B cell (primary cell): ENCODE measurements around the gene H6PD.

Experiments
- EZH2 ChIP-seq: IDR thresholded peaks from 2 replicates; pipeline ENCODE4 v1.6.1; 2012; ENCODE audit warnings: borderline replicate concordance, low read depth, mild to moderate bottlenecking, moderate library complexity, low read length; ENCODE audit not compliant: insufficient read depth, poor library complexity, severe bottlenecking
- TF ChIP-seq, protein P1 (sequence below): fragments of 200-600 bp; IDR thresholded peaks from one replicate; pipeline ENCODE4 v1.8.0; 2022; ENCODE audit warnings: antibody characterized with exemption, mild to moderate bottlenecking

DNA sequence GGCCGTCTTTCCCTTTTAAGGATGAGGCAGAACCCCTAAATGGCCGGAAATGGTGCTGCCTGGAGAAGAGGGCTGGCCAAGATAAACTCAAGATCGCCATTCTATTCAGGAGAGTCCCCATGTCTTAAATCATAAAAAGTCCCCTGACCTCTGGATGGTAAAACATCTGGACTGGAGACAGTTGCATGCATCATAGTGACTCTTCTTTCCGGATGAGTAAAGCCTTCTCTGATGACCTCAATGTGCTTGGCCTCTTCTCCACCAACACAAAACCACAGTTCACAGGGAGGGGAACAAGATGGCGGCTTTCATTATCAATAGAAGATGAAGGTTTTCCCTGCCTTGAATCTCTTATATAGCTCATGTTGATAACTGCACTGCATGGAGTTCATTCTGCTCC is 27.5 kb upstream of the H6PD start:
- TF ChIP-seq, protein P1, sequence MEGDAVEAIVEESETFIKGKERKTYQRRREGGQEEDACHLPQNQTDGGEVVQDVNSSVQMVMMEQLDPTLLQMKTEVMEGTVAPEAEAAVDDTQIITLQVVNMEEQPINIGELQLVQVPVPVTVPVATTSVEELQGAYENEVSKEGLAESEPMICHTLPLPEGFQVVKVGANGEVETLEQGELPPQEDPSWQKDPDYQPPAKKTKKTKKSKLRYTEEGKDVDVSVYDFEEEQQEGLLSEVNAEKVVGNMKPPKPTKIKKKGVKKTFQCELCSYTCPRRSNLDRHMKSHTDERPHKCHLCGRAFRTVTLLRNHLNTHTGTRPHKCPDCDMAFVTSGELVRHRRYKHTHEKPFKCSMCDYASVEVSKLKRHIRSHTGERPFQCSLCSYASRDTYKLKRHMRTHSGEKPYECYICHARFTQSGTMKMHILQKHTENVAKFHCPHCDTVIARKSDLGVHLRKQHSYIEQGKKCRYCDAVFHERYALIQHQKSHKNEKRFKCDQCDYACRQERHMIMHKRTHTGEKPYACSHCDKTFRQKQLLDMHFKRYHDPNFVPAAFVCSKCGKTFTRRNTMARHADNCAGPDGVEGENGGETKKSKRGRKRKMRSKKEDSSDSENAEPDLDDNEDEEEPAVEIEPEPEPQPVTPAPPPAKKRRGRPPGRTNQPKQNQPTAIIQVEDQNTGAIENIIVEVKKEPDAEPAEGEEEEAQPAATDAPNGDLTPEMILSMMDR: no peak
- TF ChIP-seq EZH2: no peak
